IPS-NIHi7 (cell line): ENCODE data around the gene HPSE.
A peak's percentile ranks its signal among the peaks of the same experiment; 100 is the strongest.

Experiments
- DNase-seq: peaks from one replicate; pipeline ENCODE4 v3.0.0; 2012; ENCODE audit warnings: mixed read lengths; ENCODE audit errors: extremely low spot score

Gene HPSE

DNA sequence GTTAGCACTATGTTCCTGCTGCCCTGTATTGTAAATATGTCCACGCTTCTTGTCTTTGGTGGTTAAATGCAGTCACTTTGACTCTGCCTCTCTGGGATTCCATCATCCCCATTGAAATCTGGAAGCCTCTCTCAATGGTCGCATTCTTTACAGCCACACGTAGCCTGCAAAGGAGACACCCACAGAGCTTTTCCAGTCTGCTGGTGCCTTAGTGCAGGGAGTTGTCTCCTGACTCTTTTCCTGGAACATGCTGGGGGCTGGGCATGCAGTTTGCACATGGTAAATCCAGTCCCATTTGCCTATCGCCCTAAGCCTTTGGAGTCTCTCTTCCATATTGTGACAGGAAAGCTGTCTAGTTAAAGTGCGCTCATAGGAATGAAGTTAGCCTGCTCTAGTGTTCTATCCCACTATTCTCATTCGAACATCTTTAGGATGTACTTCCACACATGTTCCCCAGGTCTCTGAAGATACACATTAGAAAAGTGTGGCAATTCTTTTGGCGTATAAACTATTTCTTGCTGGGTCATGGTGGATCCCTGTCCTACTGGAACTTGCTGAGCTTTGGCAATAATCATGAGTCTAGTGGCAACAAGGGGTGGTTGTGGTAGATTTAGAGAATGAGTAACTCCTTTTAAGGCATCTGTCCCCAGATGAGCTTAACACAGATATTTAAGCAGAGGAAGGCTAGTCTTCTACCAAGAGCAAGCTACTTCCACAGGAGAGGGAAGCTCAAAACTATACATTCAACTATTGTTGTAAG is 83.8 kb downstream of the HPSE start:
- DNase-seq: no peak

DNA sequence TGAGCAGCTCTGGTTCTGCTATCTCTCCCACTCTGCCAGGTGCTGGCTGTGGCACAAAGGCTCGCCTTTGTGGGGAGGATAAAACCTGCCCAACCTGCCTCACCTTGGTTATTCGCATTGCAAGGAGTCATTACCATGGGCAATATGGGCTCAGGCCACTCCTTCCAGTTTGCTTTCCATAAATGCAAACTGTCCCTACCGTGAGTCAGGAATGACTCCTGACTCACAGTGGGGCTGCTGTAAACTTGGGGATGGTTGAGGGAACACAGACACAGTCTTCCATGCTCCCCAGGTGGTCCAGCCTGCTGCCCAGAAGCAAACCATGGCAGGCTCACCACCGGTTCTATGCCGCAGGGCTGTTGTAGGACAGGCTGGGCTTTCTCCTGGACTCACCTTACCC is 86.2 kb downstream of the HPSE start:
- DNase-seq: peak; percentile 25

DNA sequence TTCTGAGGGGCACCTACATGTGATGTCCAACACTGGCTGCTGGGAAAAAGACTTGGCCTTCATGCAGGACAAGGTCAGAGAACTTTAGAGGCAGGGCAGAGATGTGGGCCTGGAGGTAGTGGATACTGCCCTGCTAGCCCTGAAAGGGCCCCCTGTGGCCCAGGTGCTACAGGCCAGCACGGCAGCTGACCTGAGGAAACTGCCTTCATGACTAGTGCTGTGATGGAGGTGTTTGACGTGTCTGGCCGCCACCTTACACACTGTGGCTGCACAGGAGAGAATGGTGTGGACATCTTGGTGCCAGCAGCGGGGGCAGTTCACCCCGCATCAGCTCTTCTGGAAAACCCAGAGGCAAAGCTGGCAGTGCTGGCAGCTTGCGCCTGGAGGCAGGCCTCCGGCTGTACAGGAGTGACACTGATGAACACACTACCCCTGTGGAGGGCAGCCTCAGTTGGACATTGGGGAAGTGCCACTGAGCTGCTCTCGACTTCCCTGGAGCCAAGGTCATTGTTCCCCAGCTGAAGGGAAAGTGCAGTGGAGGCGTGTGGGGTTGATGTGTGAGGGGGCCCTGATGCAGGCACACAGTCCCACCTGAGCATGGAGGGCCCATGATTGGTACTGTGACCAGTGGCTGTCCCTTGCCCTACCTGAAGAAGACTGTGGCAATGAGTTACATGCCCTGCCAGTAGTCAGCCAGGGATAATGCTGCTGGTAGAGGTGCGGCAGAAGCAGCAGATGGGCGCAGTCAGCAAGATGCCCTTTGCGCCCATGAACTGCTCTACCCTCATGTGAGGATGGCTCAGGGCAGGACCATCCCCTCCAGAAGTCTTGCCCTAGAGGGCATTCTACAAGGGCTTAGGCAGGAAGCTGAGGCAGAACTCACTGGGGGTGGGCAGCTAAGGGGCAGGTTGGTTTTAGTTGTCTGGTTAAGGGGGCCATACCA is 87.0 kb downstream of the HPSE start:
- no peak for DNase-seq
